Brain microvascular endothelial cell (primary cell): ENCODE data around the gene KIF1A.

ENCODE experiments used
- DNase-seq: peaks from one replicate; pipeline ENCODE4 v3.0.0-alpha.2; 2020
- H3K27ac ChIP-seq: fragments of 250-450 bp; sonication (Bioruptor Pico); 2 replicates; pipeline ENCODE4 v1.5.1; 2020; ENCODE audit warnings: mild to moderate bottlenecking, moderate library complexity
- H3K27me3 ChIP-seq: fragments of 250-450 bp; sonication (Bioruptor Pico); replicated peaks from 2 replicates; pipeline ENCODE4 v1.5.1; 2020; ENCODE audit warnings: mild to moderate bottlenecking
- H3K36me3 ChIP-seq: fragments of 250-450 bp; sonication (Bioruptor Pico); replicated peaks from 2 replicates; pipeline ENCODE4 v1.5.1; 2020; ENCODE audit warnings: mild to moderate bottlenecking
- H3K4me3 ChIP-seq: 2 replicates; pipeline ENCODE4 v1.5.1; 2011; ENCODE audit warnings: low read depth, mild to moderate bottlenecking, control low read depth, low read length, moderate library complexity
- CTCF ChIP-seq: IDR thresholded peaks from 2 replicates; pipeline ENCODE4 v1.5.1; 2011; ENCODE audit warnings: low read depth, mild to moderate bottlenecking, moderate library complexity, low read length, control low read depth, inconsistent platforms; ENCODE audit errors: missing control alignments
- in situ Hi-C: cut with HindIII; loops from 2 replicates; pipeline ENCODE4 v1.10.0; 2017; ENCODE audit warnings: low sequenced_read_pairs, low pct_ligation_motif_present

KIF1A gene

GRCh38 chr2:240833724-240834285, 13.8 kb upstream of the KIF1A start:
- no peak overlapping the region for H3K4me3 ChIP-seq
- in situ Hi-C loops, result loop anchor here (25.0 kb wide), 1 partner anchor 253 kb away; no protein-coding TSS in a partner anchor
- peaks cover 10% of the 10 kb centered on the region for H3K27me3 ChIP-seq
- DNase-seq, result no peak
- TF ChIP-seq CTCF, result no peak
- H3K36me3 ChIP-seq, result no peaks in the 10 kb centered on the region
- H3K27ac ChIP-seq, result no peak overlapping the region

DNA sequence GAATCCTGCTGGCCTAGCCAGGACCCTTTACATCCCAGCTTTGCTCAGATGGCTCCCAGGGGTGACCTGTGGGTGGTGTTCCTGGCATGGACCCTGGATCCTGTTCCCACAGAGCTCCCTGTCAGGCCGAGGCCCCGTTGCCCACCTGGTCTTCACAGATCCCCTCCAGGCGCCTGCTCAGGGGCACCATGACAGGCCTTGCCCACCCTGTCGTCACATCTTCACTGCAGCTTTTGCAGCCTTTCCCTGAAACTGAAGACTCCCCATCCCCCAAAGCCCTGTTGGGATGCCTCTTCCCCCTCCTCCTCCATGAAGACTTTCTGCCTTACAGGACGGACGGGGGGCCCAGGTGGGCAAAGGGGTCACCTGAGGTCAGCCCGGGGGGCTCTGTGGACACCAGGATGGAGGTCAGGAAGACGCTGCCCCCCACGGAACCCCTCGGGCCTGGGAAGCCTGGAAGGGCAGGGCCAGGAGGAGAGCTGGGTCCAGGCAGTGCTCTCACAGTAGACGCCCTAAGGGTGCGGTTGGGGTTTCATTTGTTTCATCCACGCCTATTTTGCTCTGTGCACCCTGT, 13.0 kb upstream of the KIF1A start:
- no peak for DNase-seq
- in situ Hi-C loops, result loop anchor here (25.0 kb wide), 1 partner anchor 254 kb away; no protein-coding TSS in a partner anchor
- Histone ChIP-seq H3K36me3 (no peaks in the 10 kb centered on the region), H3K27me3 (peaks cover 10% of the 10 kb centered on the region), H3K4me3 (no peak overlapping the region), H3K27ac (no peak overlapping the region)
- no peak for TF ChIP-seq CTCF

DNA sequence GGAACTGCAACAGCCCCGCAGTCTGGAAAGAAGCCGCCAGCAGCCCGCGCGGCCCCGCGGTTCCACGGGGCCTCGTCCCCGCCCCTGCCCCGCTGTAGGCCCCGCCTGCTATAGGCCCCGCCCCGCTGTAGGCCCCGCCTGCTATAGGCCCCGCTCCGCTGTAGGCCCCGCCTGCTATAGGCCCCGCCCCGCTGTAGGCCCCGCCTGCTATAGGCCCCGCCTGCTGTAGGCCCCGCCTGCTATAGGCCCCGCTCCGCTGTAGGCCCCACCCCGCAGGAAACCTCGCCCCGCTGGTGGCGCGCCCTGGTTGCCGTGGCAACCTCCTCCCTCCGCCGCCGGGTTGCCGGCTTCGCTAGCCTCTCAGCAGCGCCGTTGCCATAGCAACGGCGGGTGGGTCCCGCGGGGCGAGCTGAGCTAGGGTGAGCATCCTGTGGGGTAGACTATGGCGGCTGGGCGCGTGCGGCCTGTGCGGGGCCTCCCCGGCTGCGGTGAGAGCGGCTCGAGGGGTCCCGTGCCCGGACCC, 12.2 kb upstream of the KIF1A start:
- no peaks in the 10 kb centered on the region for H3K36me3 ChIP-seq
- in situ Hi-C loops, result loop anchor here (25.0 kb wide), 1 partner anchor 255 kb away; no protein-coding TSS in a partner anchor
- H3K27ac ChIP-seq, result no peak overlapping the region
- TF ChIP-seq CTCF, result no peak
- DNase-seq, result peak; percentile 86
- H3K4me3 ChIP-seq, result peak overlapping the region; percentile 9
- H3K27me3 ChIP-seq, result peaks cover 10% of the 10 kb centered on the region

DNA sequence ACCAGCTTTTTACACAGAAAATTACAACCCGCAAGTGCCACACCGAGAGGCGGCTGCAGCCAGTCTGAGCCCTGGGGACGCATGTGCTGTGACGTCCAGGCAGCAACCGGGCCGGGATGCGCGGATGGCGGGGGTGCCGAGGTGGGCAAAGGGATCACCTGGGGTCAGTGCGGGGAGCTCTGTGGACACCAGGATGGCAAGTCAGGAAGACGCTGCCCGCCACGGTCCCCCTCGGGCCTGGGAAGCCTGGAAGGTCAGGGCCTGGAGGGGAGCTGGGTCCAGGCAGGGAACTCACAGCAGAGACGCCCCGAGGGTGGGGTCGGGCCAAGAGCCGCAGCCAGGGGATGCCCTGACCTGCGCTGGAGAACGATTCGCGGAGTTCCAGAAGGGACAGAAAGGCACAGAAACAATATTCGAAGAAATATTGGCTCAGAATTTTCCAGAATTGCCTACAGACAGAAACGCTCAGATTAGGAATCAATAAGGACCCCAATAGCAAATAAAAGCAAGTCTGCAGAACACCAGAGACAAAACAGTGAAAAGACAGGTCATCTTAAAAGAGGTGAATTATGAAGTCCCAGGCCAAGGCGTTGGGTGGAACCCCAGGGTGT, 11.7 kb upstream of the KIF1A start:
- no peak for TF ChIP-seq CTCF
- Histone ChIP-seq H3K27ac (no peak overlapping the region), H3K36me3 (no peaks in the 10 kb centered on the region), H3K4me3 (peak overlapping the region; percentile 9), H3K27me3 (peaks cover 6% of the 10 kb centered on the region)
- in situ Hi-C loops, result loop anchor here (25.0 kb wide), 1 partner anchor 256 kb away; no protein-coding TSS in a partner anchor
- no peak for DNase-seq

DNA sequence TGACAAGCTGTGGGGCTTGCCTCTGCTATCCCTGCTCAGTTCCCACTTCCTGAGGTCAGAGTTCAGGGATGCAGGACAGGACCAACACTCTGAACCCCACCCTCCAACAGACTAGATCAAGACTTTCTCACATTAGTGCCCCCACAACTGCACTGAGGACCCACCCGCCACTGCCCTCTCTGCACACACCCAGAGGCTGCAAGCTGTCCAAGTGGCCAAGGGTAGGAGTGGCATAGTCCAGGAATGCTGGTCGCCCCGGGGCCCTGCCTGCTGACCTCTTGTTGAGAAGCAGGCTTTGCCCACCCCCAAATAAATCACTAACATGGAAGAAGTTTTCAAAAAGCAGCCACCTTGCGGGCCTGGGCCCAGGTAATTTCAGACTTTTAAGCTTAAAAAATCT, 5.5 kb upstream of the KIF1A start:
- in situ Hi-C loops, result loop anchor here (25.0 kb wide), 1 partner anchor 262 kb away; no protein-coding TSS in a partner anchor

More for the DNA sequence above, 5.5 kb upstream of the KIF1A start:
- Histone ChIP-seq H3K4me3 (no peak overlapping the region), H3K27ac (no peak overlapping the region), H3K36me3 (no peaks in the 10 kb centered on the region), H3K27me3 (peaks cover 38% of the 10 kb centered on the region)
- TF ChIP-seq CTCF, result no peak
- DNase-seq, result no peak
